GM19328 (cell line): ENCODE results near the gene KLK8.

ENCODE experiments used
- ATAC-seq: cut with Tn5 transposase; IDR thresholded peaks from one replicate; pipeline ENCODE4 v1.9.1; 2021; ENCODE audit warnings: mild to moderate bottlenecking, moderate library complexity; ENCODE audit not compliant: unreplicated experiment

The KLK8 gene

DNA sequence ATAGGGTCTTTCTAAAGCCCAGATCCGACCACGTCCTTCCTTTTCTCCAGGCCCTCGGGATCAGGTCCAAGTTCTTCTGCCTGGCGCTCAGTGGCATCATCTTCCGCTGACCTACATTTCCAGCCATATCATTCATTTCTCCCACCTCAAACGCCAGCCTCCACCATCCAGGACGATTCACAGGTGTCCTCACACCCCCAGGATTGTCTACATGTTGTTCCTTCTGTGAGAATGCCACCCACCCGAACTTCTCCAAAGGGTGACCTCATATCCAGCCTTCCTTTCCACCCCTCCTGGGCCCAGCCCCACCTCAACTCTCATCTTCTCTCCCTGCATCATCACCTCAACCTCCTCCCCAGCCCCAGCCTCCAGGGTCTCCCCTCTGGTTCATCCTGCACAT is 43.8 kb downstream of the KLK8 start:
- ATAC-seq = no peak

DNA sequence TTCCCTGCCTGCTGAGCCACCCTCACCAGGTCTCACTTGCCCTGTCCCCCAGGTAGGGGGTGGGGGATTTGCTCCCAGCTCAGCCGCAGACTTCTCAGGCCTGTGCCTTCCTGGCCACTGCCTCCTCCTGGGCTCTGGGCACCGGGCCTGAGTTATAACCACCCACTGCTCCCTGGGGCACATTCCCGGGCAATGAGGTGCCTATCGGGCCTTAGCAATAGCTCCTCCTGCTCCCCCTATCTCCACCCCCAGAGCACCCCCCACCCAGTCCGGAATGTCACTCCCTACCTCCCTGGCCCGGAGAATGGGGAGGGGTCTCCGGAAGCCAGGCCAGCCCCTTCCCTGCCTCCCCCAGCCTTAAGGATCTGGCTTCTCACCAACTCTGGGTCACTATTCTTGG is 48.5 kb downstream of the KLK8 start, which contains the start of gene KLK5:
Gene KLK5 (minus strand): TSS at position 129 of the 400 bp plus-strand sequence. CDS start 381 bp downstream, outside the sequence.
- no peak for ATAC-seq

DNA sequence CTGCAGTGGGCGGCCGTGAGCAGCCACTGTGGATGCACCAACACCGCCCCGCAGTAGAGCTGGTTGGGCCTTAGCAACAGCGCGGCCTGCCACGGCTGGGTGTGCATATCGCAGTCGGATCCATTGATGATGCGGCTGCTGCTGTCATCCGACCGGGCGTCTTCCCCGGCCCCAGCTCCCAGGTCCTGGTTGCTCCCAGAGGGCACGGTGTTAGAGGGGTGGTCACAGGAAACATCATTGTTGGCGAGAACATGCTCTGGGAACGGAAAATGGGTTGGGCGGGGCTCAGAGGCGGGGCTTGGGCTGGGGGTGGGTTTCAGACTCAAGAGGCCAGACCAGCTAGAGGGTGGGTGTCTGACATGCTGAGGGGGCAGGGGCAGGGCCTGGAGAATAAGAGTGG is 51.5 kb downstream of the KLK8 start:
- no peak for ATAC-seq

DNA sequence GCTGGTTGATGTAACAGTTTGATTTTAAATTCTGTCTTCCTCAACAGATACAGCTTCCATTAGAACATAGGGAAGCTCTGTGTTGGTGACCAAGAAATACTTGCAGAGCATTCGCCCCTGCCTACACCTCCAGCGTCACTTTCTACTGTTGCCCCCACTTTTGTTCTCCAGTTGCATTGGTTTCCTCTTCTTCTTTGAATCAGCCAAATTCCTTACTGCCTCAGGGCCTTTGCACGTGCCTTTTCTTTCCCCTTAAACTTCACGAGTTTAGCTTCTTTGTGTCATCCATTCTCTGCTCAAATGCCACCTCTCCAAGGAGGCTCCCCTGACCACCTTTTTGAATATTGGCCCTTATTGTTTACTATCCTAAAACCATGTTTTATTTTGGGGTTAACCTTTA is 54.3 kb downstream of the KLK8 start:
- no peak for ATAC-seq
